Measurements from ENCODE around the gene HOXB3.
"Not testable (repeated sequence)": the region's sequence is repeated elsewhere in the genome, so short reads cannot be mapped to it uniquely, and the experiment has no call there.

The HOXB3 gene

DNA sequence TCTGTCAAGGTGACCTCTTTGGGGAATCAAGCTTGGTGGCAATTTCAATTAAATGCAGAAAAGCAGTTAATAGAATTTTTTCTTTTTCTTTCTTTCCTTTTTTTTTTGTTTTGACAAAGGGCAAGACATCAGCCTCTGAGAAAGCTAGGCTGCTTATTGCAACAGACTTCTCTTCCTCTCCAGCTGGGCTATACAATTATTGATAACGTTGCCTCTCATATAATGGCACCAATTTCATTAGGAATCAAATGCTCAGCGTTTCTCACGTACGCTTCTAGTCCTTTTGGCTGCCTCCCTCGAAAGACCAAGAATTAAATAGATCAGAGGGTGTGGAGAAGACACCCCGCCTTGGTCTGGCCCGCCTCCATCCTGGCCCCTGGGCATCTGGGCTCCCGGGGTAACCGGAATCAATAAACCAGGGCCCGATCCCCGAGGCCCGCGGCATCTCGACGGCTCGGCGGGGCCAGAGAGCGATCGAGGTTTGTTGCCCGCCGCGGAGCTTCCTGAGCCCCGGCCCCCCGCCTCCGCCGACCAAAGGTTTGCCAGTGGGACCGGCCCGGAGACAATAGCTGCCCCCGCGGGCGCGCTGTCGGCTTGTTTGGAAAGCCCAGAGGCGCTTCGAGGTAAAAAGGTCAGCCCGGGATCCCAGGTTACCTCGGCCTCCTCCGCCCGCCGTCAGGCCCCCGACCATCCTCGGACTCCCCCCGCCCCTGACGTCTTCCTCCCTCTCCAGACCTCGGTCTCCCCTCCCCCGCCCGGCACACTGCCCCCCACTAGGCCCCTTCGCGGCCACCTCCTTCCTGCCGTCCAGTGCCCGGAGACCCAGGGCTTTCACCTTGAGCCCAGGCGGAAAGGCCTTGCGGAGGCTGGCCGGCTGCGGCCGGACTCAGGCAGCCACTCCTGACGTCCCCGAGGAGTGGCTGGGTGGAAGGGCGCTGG is 63.2 kb downstream of the HOXB3 start:
- DNase-seq (ENCODE audit: low spot score), result no peak

DNA sequence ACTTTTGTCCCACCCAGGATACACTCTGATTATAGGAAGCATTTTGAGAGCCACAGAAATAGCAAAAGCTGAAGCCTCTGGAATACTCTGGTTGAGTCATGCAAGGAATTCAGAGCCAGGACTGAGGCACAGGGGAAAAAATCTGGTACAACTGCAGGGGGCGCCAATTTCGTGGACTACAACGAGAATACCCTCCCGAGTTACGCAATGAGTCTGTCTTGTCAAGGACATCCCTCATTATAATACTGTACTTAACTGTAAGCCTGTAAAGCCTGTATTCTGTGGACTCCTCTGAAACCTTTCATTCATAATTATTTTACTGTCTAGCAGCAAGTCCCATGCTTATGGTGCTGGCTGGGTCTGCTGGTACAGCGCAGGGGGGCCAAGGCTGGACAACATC is 67.0 kb downstream of the HOXB3 start:
- peak; percentile 19 for DNase-seq (ENCODE audit: low spot score)

DNA sequence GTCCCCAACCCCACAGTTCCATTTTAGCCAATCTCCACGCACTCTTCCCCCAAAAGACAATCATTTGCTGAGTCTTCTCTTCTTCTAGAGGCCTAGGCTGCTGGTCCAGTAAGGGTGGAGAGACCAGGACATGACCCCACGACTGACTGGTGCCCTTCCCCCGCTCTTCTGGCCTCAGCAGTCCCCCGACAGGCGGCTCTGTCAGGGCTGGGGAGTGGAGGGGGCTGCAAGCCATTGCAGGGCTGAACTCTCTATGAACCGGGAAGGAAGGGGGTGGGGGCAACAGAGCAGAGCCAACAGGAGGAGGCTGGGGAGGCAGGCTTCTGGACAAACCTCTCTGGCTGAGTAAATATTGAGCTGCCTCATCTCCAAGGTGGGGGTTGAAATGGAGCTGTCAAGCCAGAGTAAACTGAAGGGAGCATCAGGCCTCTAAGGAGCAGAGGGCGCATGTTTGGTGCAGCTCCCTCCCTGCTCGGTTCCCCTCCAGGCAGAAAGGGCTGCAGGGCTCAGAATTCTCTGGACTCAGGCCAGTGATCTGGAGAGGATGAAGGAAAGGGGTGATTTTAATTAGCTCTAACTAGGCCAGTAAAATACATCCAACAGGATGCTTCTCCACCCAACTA is 67.9 kb downstream of the HOXB3 start:
- no peak for DNase-seq (ENCODE audit: low spot score)

DNA sequence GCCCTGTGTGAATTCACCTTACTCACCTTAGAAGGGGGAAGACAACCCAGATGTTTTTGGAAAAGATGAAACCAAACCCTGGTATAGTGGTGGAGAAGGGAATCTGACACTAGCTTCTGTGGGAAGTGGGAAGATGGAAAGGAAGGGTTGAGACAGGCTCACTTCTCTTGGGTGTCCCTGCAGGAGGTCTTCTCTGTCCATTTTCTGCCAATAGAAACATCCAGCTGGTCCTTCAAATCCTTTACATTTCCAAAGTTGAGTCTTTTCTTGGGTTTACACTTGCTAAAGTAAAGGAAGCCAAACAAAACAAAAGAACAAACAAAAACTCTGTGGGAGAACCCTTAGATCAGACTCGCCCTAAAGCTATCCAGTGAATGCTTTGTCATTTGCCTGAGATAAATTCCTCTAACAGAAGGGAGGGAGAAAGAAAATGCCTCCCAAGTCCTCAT is 69.4 kb downstream of the HOXB3 start:
- no peak for DNase-seq (ENCODE audit: low spot score)

DNA sequence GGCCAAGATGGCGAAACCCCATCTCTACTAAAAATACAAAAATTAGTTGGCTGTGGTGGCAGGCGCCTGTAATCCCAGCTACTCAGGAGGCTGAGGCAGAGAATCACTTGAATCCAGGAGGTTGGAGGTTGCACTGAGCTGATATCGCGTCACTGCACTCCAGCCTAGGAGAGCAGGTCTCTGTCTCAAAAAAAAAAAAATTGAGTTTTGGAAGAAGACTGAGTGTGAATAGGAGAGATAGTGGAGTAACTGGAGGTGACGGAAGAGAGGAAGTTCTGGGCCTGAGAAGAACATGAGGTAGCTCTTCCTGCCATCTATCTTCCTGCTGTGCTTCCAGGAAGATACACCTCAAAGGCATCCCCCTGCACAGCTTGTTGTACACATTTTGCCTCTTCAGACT is 70.6 kb downstream of the HOXB3 start:
- DNase-seq (ENCODE audit: low spot score), result no peak

DNA sequence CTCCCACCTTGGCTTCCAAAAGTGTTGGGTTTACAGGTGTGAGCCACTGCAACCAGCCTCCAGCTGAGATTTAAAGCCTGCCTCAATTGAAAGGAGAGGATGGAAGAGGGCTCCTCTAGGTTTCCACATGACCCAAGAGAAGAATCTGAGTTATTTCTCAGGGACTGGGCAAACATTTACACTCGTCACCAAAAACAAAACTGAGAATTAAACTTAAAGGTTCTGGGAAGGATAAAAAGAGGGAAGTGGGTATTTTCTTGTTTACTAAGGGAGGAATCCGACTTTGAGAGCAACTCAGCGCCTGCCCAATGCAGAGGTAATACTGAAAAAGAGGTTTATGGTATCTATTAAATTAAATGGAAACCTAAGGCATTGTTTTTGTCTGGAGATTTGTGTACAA is 72.6 kb downstream of the HOXB3 start:
- DNase-seq (ENCODE audit: low spot score), result no peak

DNA sequence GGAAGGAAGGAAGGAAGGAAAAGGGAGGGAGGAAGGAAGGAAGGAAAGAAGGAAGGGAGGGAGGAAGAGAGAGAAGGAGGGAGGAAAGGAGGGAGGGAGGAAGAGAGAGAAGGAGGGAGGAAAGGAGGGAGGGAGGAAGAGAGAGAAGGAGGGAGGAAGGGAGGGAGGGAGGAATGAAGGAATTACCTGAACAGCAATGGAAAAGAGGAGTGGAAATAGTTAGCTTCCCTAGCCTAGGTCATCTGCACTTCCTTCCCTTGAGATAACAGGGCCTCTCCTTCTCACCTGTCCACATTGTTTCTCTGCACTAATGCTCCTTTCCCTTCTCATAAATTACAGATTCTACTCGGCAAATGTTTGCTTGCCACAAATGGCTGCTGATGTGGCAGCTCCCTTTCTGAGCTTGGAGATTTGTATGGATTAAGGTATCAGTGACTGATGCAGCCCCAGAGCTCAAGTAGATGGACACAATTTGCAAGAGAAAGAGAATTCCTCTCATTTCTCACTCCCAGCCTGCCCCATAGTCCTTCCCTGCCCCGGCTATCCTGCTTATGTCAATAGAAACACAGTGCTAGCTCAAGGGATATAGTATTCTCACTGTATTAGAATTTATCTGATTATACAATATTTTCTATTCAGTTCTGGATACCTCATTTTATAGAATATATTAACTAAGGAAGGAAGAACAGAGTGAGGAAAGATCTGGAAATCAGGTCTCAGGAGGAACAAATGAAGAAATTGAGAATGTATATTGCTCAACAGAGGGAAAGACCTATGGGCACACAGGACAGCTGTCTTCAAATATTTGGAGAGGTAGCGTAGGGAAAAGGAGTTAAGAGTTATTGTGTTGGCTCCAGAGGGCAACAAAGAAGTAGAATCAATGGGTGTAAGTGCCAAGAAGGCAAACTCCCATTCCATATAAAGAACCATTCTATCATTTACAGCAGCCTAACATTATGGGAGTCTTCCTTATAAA is 73.8 kb downstream of the HOXB3 start:
- no peak for DNase-seq (ENCODE audit: low spot score)

DNA sequence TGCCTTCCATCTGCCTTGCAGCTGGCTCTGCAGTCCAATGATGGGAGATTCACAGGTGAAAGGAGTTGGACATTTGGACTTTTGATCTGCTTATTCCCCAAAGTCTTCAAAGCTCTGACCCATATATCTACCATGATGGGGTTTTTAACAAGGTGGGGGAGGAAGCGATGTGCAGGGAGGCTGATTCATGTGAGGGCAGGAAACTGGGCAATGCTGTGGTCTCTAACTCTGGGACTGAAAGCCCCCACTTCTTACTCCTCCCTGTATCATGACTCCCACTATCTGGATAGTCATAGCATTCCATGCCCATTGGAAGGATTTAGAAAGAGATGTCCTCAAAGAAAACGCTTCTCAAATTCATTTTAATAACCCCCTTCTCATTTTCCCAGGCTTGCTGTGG is 75.6 kb downstream of the HOXB3 start:
- no peak for DNase-seq (ENCODE audit: low spot score)

DNA sequence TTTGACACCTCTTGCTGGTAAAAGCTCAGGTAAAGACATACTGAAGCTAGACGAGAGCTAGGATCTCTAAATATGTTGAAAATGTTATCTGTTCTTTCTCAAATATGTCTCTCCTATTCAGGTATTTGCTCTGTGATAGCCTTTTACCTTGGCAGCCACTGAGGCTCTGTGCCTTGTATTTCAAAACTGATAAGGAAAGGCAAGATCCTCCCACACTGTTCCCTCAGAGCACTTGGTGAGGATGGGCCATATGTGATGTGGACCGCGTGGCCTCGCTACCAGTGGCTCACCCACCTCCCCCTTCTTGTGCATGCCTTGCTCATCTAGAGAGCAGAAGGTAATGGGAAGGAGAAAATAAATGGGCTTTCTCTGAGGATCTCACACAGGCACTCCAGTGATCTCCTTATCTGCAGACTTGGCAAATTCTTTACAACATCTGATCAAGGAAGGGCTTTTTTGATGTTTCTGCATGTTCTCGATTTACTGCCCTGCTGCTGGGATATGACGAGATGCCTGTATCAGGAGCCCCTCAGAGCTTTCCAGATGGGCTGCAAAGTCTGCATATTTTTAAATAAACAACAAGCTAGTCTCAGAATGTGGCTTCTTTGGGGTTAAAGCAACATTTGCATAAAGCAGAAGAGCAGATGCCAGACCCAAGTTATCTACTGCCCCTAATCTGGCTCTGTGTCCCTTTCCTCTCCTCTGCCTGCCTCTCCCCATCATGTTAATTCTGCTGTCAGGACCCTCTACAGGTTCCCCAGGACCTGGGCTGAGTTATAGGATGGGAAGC is 76.2 kb downstream of the HOXB3 start:
- no peak for DNase-seq (ENCODE audit: low spot score)

DNA sequence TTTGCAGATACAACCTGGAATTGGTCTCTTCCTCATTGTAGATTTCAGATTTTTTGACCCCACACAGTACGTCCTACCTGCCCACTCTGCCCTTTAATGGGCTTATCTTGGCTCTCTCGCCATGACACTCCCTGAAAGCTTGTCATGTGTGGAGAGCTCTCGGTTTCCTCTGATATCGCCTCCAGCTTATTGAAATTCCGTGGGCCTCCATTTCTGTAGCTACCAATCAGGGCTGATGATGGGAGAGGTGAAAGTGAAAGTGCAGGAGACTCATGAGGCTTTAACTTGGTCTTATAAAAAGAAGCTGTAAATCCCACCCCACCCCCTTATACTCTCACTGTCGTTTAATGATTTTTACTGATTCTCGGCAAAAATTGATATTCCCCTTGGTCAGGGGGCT is 76.9 kb downstream of the HOXB3 start:
- DNase-seq (ENCODE audit: low spot score), result no peak

DNA sequence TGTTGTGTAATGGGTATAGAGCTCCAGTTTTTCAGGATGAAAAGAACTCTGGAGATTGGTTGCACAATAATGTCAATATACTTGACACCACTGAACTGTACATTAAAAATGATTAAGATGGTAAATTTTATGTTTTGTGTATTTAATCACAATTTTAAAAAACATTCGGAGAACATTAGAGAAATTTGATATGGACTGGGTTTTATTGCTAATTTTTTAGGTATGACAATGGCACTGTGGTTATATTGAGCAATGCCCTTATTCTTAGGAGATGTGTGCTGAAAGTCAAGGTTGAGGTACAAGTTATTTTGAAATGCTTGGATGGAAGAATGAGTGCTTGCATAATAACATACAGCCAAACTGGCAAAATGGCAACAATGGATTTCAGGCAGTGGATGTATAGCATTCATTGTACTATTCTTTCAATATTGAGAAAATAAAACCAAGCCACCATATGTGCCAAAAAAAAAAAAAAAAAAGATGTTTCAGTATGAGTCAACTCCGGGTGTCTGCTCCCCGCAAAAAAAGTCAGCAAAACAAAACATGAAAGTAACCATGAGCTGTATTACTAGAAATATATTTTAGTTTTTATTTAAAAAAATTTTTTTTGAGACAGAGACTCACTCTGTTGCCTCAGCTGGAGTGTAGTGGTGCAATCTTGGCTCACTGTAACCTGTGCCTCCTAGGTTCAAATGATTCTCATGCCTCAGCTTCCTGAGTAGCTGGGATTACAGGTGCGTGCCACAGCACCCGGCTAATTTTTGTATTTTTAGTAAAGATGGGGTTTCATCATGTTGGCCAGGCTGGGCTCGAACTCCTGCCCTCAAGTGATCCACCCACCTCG is 79.1 kb downstream of the HOXB3 start:
- DNase-seq (ENCODE audit: low spot score), result no peak

DNA sequence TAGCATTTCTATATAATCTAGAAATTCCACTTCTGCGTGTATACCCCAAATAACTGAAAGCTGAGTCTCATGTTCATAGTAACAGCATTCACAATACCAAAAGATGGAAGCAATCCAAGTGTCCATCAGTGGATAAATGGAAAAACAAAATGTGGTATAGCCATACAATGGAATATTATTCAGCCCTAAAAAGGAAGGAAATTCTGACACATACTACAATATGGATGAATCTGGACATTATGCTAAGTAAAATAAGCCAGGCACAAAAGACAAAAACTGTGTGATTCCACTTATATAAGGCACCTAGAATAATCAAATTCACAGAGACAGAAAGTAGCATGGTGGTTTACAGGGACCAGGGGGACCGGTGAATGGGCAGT is 79.7 kb downstream of the HOXB3 start:
- no peak for DNase-seq (ENCODE audit: low spot score)

DNA sequence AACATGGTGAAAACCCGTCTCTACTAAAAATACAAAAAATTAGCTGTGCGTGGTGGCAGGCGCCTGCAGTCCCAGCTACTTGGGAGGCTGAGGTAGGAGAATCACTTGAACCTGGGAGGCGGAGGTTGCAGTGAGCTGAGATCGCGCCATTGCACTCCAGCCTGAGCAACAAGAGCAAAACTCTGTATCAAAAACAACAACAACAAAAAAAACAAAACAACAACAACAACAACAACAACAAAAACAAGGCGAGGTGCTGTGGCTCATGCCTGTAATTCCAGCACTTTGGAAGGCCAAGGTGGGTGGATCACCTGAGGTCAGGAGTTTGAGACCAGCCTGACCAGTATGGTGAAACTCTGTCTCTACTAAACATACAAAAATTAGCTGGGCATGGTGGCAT is 80.3 kb downstream of the HOXB3 start:
- DNase-seq (ENCODE audit: low spot score), result not testable (repeated sequence)

DNA sequence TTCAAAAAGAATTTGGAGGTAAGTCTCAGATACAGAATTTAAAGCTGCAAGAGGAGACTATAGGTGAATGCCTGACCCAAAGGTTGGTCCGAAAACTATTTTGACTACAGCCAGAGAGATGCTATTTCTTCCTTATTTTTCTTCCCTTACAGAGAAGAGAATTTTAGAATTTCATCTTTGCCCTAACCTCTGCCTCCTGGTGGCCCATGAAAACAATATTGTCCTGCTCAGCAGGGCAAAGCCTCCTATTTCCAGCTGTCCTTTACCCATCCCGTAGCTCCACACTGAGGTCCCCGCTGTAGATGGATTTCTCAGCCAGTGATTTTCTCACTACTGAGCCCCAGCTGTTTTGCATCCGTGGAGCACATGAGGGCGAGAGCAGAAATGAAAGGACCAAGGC is 83.8 kb downstream of the HOXB3 start:
- no peak for DNase-seq (ENCODE audit: low spot score)

DNA sequence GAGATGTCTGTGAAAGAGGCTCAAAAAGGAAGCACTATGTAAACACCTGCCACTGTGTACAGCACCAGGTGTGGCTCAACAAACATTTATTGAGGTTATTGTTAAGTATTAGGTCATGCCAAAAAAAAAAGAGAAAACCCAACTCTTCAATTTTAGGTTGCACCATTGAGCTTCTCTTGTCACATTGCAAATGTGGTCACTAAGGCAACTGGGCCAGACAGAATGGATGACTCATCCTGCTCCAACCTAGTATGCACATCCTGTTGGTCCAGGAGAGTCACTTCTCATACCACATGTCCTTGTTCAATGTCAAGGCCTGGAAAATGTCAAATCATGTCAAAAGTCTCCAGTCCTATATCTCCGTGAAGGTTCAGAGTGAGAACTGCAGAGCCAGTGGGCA is 84.3 kb downstream of the HOXB3 start:
- no peak for DNase-seq (ENCODE audit: low spot score)

DNA sequence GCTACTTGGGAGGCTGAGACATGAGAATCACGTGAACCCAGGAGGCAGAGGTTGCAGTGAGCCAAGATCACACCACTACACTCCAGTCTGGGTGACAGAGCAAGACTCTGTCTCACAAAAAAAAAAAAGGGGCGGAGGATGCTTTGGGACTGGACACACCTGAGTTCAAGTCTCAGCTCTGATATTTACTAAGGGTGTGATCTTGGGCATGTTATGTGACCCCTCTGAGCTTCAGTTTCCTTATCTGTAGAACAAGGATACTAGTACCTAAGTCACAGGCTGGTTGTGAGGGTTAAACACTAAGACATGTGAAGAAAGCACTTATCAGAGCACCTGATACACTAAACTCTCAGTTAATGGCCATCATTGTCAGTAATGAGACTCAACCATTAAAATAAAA is 85.1 kb downstream of the HOXB3 start:
- DNase-seq (ENCODE audit: low spot score), result no peak

DNA sequence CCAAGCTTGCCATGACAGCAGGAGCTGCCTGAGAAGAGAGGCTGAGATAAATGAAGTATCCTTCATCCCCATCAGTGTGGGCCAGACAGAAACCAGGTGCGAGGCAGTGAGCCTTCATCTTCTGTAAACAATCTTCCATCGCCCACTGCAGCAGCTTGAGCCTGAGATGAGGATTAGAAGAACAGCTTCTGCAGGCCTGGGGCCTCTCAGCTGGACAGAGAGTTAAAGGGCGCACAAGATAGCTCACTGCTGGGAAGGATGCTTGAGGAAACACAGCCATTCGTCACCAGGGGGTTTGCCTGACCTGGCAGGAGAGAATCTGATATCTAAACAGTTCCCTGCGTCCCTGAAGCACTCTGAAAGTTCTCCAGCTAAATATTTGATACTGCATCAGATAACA is 86.3 kb downstream of the HOXB3 start:
- no peak for DNase-seq (ENCODE audit: low spot score)

DNA sequence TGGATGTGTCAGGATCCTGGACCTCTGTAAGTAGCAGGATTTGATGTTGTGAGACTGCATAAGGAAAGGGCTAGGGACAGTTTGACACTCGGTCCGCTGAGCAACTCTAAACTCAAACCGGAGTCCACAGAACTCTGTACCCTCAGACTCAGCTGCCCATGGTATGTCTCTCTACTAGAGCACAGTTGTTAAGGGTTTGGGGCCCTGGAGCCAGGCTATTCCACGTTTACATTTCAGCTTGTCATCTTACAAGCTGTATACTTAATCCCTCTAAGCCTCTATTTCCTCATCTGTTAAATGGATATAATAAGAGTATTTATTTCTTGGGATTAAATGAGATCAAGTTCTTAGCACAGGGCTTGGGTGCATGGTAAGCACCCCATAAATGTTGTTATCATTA is 87.1 kb downstream of the HOXB3 start:
- DNase-seq (ENCODE audit: low spot score), result no peak

DNA sequence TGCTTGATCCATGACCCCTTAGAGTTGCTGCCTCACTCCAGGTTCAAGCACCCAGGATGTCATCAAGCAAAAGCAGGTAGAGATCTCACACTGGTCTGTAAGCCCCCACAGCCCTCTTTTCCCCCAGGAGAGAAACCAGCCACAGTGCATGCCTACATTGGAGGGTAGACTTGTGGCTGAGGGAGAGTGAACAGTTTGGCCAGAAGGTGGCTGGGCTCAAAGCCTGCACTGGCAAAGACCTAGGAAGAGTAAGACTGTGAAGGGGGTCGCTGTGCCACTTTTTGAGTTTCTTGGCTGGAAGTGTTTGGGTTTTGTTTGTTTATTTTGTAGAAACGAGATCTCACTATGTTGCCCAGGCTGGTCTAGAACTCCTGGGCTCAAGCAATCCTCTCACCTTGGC is 87.7 kb downstream of the HOXB3 start:
- DNase-seq (ENCODE audit: low spot score), result no peak
